Hypothalamus (tissue), 51 donors: ENCODE data around the gene STAT5A.

Experiments
- DNase-seq, 51 donors: peaks; one replicate each; lab custom pipeline; 2025; lab: John Stamatoyannopoulos, UW

STAT5A gene

DNA sequence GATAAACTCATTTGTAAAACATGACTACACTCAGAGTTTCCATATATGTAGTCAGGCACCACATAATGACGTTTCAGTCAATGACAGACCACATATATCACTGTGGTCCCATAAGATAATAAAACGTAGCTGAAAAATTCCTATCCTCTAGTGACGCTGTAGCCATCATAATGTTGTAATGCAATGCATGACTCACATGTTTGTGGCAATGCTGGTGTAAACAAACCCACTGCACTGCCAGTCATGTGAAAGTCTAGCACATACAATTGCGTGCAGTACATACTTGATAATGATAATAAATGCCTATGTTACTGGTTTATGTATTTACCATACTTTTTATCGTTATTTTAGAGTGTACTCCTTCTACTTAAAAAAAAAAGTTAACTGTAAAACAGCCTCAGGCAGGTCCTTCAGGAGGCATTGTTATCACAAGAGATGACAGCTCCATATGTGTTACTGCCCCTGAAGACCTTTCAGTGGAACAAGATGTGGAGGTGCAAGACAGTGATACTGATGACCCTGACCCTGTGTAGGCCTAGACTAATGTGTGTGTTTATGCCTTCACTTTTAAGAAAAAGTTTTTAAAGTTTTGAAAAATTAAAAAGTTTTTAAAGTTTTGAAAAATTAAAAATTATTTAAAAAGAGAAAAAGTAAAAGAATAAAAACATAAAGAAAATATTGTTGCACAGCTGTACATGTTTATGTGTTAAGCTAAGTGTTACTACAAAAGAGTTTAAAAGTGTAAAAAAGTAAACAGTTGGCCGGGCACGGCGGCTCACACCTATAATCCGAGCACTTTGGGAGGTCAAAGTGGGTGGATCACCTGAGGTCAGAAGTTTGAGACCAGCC, 21.2 kb upstream of the STAT5A start:
- DNase-seq: no peak

DNA sequence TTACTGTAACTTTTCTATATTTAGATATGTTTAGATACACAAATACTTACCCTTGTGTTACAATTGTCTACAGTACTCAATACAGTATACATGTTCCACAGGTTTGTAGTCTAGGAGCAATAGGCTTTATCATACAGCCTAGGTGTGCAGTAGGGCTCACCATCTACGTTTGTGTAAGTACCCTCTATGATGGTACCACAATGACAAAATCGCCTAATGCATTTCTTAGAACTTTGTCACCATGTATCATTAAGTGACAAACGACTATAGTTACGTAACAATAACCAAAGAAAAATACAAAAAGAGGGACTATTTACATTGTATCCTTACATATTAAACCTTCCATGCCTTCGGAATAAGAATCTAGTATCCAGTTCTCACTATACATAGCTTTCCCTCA, 20.1 kb upstream of the STAT5A start:
- DNase-seq: no peak

DNA sequence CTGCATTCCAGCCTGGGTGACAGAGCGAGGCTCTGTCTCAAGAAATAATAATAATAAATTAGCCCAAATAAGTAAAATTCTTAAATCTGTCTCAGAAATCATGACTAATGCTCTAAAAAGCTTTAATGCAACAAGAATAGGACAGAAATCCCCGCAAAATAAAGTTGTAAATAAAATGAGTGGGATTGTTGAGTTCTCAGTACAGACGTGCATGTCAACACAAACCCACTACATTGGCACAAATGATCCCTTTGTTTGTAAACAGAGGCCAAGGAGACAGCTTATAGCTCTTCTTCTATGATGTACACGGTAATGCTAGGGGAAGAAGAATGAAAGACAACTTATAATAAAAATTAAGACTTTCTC, 18.1 kb upstream of the STAT5A start:
- DNase-seq: no peak

DNA sequence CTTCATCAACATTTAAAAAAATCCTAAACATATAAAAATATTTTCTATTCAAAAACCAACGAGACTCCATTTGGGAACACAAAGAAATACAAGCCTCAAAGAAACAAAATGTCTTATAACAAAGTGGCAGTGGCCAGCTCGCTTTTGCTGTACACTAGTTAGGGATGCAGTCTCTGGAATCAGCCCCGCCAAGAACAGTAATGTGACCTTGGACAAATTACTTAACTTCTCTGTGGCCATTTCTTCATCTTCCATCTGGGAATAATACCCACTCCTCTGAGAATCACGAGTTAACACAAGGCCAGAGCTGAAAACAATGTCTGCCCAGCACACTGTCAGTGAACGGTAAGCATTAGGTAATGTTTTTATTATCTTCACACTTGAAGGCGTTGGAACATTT, 17.7 kb upstream of the STAT5A start:
- no peak for DNase-seq

DNA sequence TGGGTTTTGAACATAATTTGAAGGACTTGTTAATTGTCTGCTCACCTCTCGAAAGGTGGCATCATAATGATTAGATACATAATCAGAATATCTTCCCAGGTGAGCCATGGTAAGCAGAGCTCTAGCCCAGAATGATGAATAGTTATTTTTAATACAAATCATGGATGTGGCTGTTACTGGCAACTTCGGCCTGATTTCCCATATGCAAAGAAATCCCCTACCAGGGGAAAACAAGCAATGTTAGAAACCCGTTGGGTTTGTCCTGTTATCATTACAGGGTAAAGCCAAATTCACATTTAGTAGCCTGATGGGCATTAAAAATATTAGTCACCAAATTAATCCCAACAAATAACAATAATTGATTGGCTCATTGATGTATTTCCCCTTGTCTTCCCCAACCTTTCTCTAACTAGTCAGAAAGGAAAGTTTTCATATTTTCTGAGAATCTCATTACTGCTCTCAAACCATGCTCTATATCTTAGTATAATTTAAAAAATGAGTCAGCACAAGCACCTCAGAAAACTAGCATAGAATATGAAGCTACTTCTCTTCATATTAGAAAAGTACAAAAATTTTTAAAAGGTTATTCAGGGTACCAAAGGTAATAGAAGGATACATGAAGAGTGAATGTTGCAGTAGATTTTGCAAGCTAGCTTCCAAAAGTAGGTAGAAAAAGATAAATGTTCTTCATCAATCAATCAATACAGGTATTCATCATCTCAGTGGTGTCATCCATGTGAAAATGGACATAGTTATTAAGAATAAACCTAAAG, 17.1 kb upstream of the STAT5A start:
- DNase-seq: no peak

DNA sequence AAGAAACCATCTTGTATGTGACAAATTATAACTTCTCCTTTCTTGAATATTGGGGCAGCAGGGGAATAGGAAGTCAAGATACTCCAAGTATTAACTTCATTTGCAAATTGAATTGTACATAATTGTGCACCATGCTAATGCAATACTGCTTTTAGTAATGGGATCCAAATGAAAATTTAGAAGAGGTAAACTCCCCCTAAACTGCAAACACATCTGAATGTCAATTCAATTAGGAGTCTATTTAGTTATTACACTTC, 16.6 kb upstream of the STAT5A start:
- DNase-seq: no peak

DNA sequence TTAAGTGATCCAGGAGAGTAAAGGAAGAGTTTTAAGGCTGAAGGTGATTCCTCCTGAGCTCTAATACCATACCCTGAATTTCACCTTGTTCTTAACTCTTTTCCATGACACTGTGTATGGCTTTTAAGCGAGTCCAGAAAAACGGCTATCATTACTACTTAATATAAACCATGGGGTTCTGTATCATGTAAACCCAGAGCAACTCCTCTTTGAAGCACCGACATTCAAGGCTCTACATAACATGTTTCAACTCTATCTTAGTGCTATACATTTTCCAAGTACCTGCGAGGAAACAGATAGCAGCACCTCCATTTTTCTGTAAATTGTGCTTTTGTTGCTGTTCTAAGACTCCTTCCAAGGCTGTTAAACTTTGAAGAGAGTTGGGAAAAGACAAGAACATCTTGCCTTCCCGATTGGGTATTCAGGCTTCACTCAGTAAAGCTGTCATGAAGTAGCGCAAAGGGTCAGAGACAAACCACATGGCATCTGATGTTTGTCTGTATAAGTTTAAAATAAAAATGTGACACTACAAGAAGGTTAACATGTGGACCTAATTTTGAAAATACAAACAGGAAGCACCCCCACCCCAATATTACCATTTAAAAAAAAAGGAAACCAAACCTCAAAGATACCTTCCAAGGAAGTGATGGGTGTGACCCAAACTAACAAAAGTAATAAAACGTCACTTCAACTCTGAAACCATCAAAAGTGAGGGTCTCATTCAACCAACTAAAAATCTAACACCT, 16.0 kb upstream of the STAT5A start:
- no peak for DNase-seq

DNA sequence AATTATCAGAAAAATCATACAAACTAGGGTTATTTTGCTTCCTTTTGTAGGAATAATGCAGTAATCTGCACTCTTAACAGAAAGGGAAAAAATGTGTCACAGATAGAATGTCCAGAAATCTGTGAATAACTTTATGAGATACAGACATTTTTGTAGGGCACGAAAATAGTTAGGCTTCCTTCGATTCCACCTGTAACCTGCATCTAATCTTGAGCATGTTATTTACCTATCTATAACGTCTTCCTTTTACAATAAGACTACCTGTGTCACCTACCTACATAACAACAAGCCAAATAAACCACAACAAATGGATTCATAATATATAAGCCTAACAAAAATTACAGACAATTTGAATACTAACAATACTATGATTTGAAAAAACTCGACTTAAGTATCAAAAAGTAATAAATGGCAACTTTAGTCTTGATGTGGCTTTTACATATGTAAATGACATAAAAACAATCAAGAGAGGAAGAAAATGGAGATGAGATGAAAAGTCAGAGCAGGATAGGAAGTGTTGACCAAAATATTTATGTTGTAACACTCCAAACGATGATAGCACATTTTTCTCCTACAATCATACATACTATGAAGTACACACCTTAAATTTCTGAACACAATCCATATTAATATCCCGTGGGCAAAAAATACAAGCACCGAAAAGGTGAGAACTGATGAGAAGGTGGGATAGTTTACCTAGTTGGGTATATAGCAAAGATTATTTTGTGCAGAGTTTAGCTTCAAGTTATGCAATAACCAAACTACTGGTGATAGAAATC, 14.6 kb upstream of the STAT5A start:
- no peak for DNase-seq

DNA sequence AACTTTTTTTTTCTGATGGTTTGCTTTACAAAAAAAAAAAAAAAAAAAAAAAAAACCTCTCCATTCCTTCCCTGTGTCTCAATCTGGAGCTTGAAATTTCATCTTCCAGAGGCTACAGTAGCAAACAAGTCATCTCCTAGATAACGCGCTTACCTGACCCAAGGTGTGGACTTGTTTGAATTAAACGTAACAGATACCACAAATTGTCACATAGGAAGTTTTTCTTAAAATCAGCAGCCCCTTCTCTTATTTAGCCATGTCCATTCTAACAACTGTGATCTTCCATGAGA, 14.1 kb upstream of the STAT5A start:
- DNase-seq: no peak

DNA sequence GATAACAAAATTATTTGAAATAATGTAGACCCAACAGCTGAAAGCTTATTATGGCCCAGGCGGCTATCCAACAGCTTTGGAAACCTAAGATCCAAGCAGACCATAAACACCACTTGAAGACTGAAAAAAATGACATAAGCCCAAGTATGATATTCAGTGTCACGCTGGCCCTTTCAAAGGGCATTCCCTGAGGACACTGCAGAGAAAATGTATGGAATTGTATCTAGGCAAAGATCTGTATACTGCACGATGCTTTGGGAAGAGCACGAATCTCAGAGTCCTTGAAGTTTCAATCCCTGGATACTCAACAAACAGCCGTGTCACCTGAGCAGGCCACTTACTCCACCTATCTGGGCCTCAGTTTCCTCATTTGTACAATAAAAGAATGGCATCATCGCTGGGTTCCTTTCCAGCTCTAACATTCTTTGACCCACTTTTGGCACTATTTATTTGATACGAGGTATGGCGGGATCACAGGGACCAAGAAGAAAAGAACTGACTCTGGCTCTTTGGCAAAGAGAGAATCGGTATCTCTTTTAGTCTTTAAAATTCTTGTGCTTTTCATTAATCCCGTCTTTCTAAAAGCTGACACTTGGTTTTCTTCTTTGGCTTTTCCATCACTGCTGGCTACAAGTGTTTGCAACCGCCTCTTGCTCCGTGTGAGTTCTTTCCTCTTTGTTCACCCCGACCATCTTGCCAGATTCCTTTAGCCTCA, 13.3 kb upstream of the STAT5A start:
- no peak for DNase-seq

DNA sequence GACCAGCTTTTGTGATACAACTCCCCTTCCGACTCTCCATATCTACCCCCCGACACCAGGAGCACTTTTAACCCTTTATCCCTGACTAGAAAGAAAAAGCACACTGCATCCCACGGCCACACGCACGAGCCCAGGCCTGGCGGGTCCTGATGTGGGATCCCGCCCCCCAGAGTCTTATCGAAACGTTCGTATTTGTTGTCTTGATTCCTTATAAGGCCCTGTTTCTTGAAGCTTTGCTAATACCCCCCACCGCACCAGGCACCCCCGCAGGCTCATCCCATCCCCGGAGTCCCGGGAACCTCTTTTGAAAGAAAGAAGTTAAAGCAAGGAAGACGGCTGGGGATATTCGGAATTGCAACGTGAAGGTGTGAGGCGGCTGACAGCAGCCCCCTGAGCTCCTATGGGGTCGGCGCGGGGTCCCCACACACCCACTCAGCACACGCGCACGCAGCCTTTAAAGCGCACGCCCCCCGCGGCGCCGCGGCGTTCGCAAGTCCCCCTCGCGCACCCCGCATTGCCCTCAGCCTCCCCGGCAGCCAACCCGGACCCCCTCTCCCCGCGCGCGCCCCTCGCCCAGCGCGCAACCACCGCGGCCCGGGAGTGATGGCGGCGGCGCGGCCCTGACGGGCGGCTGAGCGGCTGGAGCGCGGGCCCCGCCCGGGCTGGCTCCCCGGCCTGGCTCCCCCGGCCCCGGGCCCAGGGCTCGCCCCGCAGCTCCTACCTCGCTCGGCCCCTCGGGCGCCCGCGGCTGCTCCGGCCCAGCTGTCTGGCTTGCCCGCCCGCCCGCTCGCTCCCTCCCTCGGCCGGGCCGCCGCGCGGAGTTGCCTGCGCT, 12.6 kb upstream of the STAT5A start:
- peak in 9 of 51 donors; percentile 22 to 52 (median 35) for DNase-seq

DNA sequence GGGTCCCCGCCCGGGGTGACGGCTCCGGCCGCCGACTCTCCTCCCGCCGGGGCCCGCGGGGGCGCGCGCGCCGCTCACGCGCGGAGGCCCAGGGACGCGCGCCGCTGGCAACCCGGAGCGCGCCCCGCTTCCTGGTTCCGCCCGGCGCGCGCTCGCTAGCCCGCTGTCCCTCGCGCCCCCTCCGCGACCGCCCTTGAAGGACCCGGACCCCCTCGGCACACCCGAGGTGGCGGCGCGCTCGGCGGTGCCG, 12.0 kb upstream of the STAT5A start, which contains the start of gene STAT5B:
STAT5B (minus strand) TSS at position 33 of the 250 bp plus-strand sequence. CDS start 44,264 bp downstream, outside the sequence.
- peak in 38 of 51 donors; percentile 23 to 85 (median 56) for DNase-seq

DNA sequence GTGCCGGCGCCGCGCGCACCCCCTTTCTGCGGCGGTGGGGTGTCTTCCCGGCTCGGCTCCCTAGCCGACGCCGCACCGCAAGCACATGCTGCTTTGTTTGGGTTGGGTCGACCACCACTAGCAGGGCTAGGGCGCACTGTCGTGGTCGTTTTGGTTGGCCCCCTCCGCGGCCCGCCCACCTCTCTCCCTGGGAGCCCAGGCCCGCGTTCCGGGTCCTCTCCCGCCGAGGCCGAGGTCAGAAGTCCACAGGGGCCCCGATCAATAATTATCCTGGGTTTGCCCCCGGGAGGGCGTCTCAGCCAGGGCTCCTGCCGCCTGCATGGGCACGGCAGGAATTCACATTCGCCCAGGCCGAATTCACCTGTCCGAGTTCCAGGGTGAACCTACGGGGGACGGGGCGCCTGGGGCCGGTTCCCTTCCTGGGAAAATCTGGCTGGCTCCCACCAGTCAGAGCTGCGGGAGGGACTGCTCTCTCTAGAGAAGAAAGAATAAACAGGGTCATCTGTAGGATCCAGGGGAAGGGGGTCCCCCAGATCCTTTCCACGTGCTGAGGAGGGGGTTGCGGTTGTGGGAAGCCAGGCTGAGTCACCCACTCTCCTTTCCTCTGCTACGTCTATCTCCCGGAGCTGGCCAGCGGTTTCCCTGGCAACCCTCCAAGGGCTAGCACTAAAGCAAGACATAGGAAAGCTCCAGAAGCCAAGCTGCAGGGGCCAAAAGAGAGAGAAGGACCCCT, 11.5 kb upstream of the STAT5A start:
- DNase-seq: peak in 38 of 51 donors; percentile 15 to 78 (median 46)

DNA sequence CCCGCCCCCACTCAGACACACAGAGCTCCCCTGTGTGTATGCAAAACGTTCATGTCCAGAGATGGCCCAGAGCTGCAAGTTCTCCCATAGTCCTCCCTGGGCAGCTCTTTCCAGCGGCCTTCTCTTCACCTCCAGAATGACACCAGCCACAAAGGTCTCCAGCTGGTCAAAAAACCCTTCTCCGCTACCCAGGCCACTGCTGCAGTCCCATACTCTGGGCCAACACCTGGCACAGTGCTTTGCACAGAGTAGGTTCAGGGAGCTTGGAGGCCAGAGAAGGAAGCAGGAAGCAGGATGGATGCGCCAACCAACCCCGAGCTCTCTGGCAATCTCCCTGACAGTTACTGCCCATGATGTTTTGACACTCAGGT, 11.0 kb upstream of the STAT5A start:
- no peak for DNase-seq

DNA sequence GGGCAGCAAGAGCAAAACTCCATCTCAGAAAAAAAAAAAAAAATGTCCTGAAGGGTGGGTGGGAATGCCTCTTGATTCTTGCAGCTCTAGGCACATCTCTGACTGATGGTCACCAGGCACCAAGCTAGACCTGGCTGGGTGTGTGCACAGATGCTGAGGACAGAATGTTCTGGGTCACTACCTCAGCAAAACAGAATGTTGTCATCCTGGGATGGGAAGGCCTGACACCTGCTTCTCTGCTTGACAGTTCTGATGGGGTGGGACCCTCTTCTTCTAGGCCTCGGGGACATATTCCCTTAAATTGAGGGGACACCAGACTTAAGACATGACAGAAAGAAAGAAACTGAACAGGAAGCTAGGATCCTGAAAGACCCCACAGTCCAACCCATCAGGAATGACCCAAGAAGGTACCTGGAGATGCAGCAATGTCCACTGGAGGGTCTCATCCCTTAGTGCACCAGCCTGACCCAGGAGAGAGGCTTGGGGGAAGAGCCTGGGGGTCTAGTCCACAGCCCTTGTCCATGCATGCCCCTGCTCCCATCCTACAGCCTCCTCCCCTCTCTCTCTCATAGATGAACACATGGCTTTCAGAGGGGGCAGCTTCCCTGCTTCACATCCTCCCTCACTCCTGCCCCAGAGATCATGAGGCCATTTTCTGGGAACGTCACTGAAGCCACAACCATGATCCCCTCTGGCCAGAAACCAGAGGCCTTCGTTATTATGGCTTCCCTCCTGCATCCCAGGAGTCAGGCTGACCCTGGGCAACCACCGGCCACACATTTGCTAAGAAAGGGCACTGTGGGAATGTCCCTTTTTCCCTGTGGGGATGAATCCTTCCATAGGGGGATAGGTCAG, 8.3 kb upstream of the STAT5A start:
- no peak for DNase-seq

DNA sequence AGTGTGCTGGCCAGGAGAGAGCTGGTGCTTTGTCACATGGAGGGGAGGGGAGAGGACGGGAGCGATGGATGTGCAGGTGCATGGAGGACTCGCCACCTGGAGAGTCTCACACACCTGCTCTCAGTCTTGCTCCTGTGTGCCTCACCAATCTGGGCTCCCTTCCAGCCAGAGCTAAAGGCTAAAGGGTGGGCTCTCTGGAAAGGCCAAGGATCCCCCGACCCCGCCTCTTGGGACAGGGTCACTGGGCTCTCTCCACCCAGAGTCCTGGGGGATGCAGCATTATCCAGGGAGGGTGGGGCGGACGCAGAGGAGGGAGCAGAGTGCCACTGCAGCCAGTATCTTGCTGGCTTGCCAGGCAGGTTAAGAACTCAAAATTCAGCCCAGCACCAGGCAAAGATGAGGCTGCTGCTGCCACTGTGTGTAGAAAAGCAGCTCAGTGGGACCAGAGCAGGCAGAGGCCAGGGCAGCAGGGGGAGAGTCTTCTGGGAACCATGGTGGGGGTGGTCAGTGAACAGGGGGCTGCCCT, 6.7 kb upstream of the STAT5A start:
- DNase-seq: no peak

DNA sequence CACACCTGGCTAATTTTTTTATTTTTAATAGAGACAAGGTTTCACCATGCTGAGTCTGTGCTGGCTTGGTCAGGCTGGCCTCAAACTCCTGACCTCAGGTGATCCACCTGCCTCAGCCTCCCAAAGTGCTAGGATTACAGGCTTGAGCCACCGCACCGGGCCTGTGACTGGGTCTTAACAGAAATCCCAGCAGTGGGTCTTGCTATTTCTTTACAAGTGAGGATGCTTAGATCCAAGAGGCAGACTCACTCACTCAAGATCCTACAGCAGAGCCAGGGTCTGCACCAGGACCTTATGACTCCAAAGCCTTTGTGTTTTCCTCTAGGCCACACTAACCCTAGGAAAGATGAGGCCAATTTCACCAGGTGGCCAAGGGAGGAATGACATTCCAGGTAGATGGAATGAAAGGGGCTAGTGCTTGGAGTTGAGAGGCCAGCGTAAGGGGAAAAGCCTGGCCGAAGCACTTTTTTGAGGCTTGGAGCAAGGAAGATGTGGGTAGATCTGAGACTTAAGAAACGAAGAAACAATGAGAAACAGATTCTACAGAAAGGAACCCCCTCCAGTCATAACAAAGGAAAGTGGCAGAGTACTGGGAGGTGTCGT, 5.7 kb upstream of the STAT5A start:
- no peak for DNase-seq
